Renal cortical epithelial cell (primary cell): Measurements from ENCODE around the gene TTPAL. TPM values are rescaled to one million over a fixed set of nuclear protein-coding genes. Genes with fewer than 3 reads are reported as not detected.
A peak's percentile ranks its signal among the peaks of the same experiment; 100 is the strongest.

ENCODE experiments used
- DNase-seq: peaks from one replicate; pipeline ENCODE4 v3.0.0-alpha.2; 2011; ENCODE audit warnings: low read depth
- total RNA-seq: library from RNA; depleted of rRNA; stranded (reverse); fragments of >200 nt; gene quantifications from 2 replicates; pipeline ENCODE4 v1.2.3, GENCODE V29; 2014

Gene TTPAL
- total RNA-seq, 1 donor from 2014 or later, result 19.0 TPM

GRCh38 chr20:44540834-44541233, 65.2 kb downstream of the TTPAL start:
- peak; percentile 42 for DNase-seq

- no peak for DNase-seq
Measured at GRCh38 chr20:44541992-44542391, 66.3 kb downstream of the TTPAL start.

- DNase-seq, result no peak
Measured at GRCh38 chr20:44542890-44543289, 67.2 kb downstream of the TTPAL start.

GRCh38 chr20:44543358-44543757, 67.7 kb downstream of the TTPAL start:
- no peak for DNase-seq

Other genes with a start within 250 kb of the TTPAL start
- not detected in 2 replicates for gene GDAP1L1, start 228.6 kb upstream of the TTPAL start, total RNA-seq
- 4.5 and 8.5 TPM in 2 replicates for gene FITM2, start 164.7 kb upstream of the TTPAL start, total RNA-seq
- gene R3HDML, start 138.8 kb upstream of the TTPAL start, total RNA-seq, result not detected in 2 replicates
- 4.9 TPM in 1 of 2 replicates, not detected in the other for gene HNF4A, start 120.2 kb upstream of the TTPAL start, total RNA-seq
- 87.8 and 93.4 TPM in 2 replicates for gene SERINC3, start 46.2 kb downstream of the TTPAL start, total RNA-seq
- 29.0 and 34.4 TPM in 2 replicates for gene PKIG, start 106.7 kb downstream of the TTPAL start, total RNA-seq
- 5.9 and 10.0 TPM in 2 replicates for gene ADA, start 175.8 kb downstream of the TTPAL start, total RNA-seq
- gene CCN5, start 239.5 kb downstream of the TTPAL start, total RNA-seq, result 0.10 TPM in 1 of 2 replicates, not detected in the other